HepG2 (cell line): ENCODE results near the gene COBL.

Source experiments
- GABPA ChIP-seq, 2 experiments: IDR thresholded peaks; 2 replicates each; pipeline ENCODE4 v1.6.1; 2011 to 2016; ENCODE audit warnings: low read depth in 2 of 2, low read length in 1 of 2, missing biosample characterization in 1 of 2, missing genetic modification characterization in 1 of 2
- KMT2B ChIP-seq: IDR thresholded peaks from 2 replicates; pipeline ENCODE4 v1.6.1; 2016; ENCODE audit warnings: missing genetic modification reagents, missing compliant biosample characterization
- NR1H2 ChIP-seq: sonication (generic); formaldehyde crosslinking; IDR thresholded peaks from 2 replicates; pipeline ENCODE4 v1.8.1; 2022; ENCODE audit warnings: low read depth, missing genetic modification reagents, borderline replicate concordance
- ZBTB42 ChIP-seq: sonication (generic); formaldehyde crosslinking; IDR thresholded peaks from 2 replicates; pipeline ENCODE4 v1.5.0; 2020; ENCODE audit warnings: mild to moderate bottlenecking, missing genetic modification reagents
- ZNF263 ChIP-seq: sonication (generic); formaldehyde crosslinking; IDR thresholded peaks from 2 replicates; pipeline ENCODE4 v1.4.0; 2020; ENCODE audit warnings: missing genetic modification reagents
- TF ChIP-seq, protein P1 (sequence below): sonication (generic); formaldehyde crosslinking; IDR thresholded peaks from 2 replicates; pipeline ENCODE4 v1.5.0; 2020; ENCODE audit warnings: mild to moderate bottlenecking, missing genetic modification reagents, moderate library complexity
- TF ChIP-seq, protein P2 (sequence below): IDR thresholded peaks from 2 replicates; pipeline ENCODE4 v1.6.1; 2016
- TF ChIP-seq, protein P3 (sequence below): sonication (generic); formaldehyde crosslinking; IDR thresholded peaks from 2 replicates; pipeline ENCODE4 v1.4.0; 2020; ENCODE audit warnings: low read depth, missing genetic modification reagents

DNA sequence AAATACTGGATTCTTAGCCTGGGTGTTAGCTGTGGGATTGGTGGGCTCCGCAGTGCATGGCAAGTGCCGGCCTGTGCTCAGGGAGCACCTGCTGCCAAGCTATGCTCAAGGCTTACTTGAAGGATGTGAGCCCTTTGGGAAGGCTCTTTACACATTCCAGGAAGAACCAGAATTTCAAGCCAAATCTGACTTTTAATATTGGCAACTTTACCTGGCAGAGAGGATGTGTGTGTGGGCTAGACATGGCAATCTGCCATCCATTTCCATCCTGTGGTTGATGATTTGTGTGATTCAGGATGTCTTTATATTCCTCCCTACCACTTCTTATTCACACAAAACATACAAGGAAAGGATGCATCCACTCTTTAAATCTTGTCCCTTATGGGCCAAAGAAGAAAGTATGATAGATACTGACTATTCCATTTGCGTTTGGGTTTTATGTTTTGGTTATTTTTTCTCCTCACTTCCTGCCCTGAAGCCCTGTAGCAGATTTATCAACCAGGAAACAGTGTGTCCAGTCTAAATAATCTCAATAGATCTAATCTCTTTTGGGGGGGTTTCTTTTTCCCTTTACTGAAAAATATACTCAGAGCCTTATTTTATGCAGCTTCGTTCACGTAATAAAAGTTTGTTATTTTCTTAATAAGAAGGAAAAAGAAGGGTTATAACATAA is 247.1 kb downstream of the COBL start:
- TF ChIP-seq, protein P1, sequence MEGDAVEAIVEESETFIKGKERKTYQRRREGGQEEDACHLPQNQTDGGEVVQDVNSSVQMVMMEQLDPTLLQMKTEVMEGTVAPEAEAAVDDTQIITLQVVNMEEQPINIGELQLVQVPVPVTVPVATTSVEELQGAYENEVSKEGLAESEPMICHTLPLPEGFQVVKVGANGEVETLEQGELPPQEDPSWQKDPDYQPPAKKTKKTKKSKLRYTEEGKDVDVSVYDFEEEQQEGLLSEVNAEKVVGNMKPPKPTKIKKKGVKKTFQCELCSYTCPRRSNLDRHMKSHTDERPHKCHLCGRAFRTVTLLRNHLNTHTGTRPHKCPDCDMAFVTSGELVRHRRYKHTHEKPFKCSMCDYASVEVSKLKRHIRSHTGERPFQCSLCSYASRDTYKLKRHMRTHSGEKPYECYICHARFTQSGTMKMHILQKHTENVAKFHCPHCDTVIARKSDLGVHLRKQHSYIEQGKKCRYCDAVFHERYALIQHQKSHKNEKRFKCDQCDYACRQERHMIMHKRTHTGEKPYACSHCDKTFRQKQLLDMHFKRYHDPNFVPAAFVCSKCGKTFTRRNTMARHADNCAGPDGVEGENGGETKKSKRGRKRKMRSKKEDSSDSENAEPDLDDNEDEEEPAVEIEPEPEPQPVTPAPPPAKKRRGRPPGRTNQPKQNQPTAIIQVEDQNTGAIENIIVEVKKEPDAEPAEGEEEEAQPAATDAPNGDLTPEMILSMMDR = no peak
- TF ChIP-seq GABPA (IDR thresholded peaks at IDR 0.05; ENCODE audit: low read depth, low read length) (no peak), GABPA (CRISPR knock-in tag; IDR thresholded peaks at IDR 0.05; ENCODE audit: low read depth) (no peak), NR1H2 (CRISPR knock-in tag) (no peak), ZNF263 (CRISPR knock-in tag) (no peak), ZBTB42 (CRISPR knock-in tag) (no peak), KMT2B (no peak)
- TF ChIP-seq, protein P2, sequence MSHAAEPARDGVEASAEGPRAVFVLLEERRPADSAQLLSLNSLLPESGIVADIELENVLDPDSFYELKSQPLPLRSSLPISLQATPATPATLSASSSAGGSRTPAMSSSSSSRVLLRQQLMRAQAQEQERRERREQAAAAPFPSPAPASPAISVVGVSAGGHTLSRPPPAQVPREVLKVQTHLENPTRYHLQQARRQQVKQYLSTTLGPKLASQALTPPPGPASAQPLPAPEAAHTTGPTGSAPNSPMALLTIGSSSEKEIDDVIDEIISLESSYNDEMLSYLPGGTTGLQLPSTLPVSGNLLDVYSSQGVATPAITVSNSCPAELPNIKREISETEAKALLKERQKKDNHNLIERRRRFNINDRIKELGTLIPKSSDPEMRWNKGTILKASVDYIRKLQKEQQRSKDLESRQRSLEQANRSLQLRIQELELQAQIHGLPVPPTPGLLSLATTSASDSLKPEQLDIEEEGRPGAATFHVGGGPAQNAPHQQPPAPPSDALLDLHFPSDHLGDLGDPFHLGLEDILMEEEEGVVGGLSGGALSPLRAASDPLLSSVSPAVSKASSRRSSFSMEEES = no peak
- TF ChIP-seq, protein P3, sequence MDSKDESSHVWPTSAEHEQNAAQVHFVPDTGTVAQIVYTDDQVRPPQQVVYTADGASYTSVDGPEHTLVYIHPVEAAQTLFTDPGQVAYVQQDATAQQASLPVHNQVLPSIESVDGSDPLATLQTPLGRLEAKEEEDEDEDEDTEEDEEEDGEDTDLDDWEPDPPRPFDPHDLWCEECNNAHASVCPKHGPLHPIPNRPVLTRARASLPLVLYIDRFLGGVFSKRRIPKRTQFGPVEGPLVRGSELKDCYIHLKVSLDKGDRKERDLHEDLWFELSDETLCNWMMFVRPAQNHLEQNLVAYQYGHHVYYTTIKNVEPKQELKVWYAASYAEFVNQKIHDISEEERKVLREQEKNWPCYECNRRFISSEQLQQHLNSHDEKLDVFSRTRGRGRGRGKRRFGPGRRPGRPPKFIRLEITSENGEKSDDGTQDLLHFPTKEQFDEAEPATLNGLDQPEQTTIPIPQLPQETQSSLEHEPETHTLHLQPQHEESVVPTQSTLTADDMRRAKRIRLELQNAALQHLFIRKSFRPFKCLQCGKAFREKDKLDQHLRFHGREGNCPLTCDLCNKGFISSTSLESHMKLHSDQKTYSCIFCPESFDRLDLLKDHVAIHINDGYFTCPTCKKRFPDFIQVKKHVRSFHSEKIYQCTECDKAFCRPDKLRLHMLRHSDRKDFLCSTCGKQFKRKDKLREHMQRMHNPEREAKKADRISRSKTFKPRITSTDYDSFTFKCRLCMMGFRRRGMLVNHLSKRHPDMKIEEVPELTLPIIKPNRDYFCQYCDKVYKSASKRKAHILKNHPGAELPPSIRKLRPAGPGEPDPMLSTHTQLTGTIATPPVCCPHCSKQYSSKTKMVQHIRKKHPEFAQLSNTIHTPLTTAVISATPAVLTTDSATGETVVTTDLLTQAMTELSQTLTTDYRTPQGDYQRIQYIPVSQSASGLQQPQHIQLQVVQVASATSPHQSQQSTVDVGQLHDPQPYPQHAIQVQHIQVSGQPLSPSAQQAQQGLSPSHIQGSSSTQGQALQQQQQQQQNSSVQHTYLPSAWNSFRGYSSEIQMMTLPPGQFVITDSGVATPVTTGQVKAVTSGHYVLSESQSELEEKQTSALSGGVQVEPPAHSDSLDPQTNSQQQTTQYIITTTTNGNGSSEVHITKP (CRISPR knock-in tag) = no peak
